NCI-H2107 (cell line): ENCODE results near the gene CHMP4A.

Experiments used
- DNase-seq: peaks from one replicate; lab custom pipeline; 2025; lab: John Stamatoyannopoulos, UW

The CHMP4A gene

DNA sequence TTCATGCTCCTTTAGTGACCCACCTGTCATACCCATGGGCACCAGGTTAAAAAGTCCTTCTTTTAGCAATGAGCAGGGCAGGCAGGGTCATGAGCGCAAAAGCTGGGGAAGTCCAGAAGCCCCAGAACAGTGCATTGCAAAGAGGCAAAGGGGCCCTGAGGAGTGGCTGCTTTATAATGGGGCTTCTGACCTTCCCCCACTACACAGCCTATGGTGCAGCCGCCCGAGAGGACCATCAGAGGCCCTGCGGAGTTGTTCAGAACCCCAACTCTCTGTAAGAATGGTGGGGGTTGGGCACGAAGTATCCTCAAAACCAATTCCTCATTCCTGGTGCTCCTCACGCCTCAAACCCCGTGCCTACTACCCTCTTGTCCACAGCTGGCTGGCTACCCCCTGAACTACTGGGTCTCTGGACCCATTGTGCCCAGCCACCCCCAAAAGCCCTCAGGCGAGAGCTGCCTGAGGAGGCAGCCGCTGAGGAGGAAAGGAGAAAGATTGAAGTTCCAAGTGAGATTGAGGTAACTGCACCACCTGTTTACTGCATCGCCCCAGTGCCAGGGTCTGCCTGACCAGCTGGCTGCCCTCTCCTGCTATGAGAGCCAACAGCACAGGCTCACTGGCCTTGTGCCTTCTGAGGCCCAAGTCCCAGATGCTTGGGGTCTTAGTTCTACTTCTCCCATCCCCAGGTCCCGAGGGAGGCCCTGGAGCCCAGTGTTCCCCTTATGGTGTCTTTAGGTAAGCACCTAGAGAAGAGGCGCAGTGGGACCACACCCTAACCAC, 34.7 kb downstream of the CHMP4A start:
- no peak for DNase-seq

DNA sequence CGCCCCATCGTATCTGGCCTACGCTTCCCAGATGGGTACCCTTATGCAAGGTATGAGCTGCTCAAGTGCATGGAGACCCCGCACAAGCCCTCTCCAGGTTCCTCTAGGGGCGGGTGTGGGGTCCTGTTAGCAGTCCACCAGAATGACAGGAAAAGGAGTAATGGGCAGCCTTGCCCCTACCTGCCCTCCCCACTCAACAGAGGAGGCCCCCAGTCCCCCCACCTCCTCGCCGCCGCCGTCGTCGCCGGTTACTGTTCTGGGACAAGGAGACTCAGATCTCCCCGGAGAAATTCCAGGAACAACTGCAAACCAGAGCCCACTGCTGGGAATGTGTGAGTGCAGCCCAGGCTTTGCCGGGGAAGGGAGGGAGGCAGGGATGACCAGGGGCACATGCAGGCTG, 35.4 kb downstream of the CHMP4A start:
- DNase-seq, result no peak

DNA sequence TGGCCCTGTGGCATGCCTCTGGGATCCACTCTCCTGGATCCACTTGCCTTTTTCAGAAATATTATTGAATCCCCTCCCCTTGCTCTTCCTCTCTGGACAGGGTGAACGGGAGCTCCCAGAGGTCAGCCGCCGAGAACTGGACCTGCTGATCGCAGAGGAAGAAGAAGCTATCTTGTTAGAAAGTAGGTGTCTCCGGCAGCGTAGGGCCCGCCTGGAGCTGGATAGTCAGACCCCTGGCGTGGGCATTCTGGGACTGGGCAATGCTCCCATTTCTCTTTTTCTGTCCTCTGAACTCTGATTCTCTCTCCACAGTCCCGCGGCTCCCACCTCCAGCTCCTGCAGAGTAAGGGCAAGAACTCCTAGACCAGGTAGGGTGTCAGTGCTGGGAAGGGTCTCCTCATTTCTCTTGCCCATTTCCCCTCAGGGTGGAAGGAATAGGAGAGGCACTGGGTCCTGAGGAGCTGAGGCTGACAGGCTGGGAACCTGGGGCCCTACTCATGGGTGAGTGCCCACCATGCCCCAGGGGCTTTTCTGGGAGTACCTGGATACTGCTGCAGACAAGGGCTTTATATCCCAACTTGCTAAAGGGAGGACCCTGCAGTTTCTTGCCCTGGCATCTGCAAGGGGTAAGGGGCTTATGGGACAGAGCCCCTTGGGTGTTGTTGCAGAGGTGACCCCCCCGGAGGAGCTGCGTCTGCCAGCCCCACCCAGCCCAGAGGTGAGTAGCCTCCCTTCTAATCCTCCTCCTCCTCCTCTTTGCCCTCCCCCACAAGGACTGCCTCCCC, 36.1 kb downstream of the CHMP4A start:
- DNase-seq, result no peak

DNA sequence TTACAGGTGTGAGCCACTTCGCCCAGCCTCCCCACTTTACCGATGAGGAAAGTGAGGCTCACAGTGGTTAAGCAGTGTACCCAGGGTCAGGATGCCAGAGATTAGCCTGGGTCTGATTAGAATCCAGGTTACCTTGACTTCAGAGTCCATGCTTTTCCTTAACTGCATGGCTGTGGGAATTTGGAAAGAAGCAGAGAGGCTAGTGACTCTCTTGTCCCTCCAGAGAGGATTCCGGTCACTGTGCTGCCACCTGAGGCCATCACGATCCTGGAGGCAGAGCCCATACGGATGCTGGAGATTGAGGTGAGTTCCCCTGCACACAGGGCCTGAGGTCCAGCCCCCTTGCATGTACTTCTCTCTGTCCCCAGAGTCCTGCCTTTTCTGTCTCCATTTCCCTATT, 36.7 kb downstream of the CHMP4A start:
- DNase-seq, result no peak

DNA sequence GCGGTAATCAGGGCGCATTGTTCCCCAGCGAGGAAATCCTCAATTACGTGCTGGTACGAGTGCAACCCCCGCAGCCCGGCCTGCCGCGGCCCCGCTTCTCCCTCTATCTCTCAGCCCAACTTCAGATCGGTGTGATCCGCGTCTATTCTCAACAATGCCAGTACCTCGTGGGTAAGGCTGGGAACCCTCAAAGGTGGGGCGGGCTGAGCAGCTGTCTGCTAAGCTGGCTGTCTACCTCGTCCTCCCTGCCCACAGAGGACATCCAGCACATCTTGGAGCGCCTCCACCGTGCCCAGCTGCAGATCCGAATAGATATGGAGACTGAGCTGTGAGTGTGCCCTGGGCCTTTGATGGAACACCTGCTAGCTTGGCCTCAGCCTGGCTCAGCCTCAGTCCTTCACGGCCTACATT, 40.4 kb downstream of the CHMP4A start:
- DNase-seq, result no peak

DNA sequence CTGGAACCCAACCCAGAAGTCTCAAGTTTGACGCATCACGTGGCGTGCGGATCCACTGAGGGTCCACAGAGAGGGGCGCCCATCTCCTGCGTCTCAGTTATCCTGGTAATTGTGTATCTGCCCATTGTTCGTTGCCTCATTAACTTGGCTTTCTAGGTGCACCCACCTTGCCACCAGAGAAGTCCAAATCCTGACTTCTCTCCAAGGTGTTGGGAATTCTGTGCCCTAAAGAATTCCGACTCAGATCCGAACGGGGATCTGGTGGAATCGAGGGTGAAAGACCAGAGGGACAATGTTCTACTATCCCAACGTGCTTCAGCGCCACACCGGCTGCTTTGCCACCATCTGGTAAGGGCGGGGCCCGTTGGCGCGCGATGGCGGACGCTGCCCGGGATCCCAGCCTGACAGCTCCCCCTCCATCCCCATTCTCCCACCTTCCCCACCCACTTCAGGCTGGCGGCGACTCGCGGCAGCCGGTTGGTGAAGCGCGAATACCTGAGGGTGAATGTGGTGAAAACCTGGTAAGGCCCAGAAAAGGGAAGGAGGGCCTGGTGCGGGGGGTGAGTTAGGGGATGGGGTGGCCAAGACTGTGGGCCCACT, 40.9 kb downstream of the CHMP4A start:
- no peak for DNase-seq

GRCh38 chr14:24171422-24172260, 41.6 kb downstream of the CHMP4A start, which contains the start of gene REC8:
TSS of gene REC8 (plus strand) at chr14:24172080. CDS start at chr14:24172553, 473 bp downstream.
- DNase-seq, result peak; percentile 100

- no peak for DNase-seq
Observed at GRCh38 chr14:24167469-24168114, 45.7 kb downstream of the CHMP4A start.

GRCh38 chr14:24165785-24166184, 47.5 kb downstream of the CHMP4A start:
- DNase-seq, result no peak

DNA sequence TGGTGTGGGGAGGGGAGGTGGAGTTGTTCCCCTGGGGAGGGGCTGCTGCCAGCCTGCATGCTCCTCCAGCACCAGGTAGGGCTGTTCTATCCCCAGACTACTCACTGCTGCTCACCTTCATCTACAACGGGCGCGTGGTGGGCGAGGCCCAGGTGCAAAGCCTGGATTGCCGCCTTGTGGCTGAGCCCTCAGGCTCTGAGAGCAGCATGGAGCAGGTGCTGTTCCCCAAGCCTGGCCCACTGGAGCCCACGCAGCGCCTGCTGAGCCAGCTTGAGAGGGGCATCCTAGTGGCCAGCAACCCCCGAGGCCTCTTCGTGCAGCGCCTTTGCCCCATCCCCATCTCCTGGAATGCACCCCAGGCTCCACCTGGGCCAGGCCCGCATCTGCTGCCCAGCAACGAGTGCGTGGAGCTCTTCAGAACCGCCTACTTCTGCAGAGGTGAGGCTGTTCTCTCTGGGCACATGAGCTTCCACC, 48.7 kb downstream of the CHMP4A start:
- DNase-seq, result no peak

GRCh38 chr14:24162093-24162492, 51.2 kb downstream of the CHMP4A start:
- no peak for DNase-seq

DNA sequence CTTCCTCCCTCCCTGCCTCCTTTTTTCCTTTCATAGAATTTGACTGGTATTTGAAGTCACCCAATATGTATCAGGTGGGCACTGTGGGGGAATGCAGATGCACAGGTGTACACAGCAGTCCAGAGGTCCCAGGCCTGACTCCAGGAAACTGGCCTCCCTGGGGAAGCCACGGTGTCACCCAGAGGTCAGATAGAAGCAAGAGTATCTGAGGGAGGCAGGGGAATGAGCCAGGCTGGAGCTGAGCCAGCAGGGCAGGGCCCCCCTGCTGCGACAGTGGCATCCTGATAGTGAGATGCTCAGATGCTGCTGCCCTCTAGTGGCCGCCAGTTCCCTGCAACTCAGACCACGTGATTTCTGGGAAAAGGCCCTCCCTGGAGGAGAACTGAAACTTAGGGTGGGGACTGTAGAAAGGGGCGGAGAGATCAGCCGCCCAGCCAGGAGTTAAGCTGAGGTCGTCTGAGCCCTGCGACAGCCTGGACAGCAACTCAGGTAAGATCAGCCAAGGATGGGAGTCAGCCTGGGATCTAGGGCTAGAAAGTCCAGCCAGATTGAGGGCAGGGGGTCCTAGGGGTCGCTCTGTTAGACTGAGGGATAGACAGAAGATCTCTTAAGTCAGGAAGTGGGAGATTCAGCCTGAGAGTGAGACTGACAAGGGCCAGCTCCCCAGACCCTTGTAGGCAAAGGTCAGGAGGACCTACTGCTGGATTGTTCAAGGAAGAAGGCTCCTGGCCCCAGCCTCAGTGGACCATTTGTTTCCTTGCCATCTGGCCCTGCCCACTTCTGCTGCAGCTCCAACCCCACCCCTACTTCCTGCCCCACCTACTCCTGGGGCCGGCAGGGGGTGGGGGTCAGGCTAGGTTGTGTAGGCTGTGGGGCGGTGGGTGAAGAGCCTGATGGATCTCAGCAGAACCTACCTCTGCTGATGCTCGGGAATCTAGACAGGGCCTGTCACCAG, 52.2 kb downstream of the CHMP4A start, which contains the start of gene IRF9:
TSS of gene IRF9 (plus strand) at position 416 of the 955 bp plus-strand sequence. CDS start 880 bp downstream, outside the sequence.
- peak; percentile 99 for DNase-seq

DNA sequence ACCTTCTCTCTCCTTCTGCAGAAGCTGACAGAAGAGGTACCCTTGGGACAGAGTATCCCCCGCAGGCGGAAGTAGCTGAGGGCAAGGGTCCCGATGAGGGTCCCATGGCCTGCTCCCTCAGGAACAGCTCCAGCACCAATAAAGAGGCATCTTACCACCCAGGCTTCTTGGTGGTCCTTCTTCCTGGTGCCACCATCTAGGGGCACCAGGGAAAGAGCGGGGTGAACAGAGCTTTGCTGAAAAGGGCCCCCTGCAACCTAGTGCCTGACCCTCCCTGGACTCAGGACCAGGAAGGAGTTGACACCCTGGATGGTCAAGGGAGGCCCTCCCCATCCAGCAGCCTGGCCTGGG, 52.8 kb downstream of the CHMP4A start:
- no peak for DNase-seq

DNA sequence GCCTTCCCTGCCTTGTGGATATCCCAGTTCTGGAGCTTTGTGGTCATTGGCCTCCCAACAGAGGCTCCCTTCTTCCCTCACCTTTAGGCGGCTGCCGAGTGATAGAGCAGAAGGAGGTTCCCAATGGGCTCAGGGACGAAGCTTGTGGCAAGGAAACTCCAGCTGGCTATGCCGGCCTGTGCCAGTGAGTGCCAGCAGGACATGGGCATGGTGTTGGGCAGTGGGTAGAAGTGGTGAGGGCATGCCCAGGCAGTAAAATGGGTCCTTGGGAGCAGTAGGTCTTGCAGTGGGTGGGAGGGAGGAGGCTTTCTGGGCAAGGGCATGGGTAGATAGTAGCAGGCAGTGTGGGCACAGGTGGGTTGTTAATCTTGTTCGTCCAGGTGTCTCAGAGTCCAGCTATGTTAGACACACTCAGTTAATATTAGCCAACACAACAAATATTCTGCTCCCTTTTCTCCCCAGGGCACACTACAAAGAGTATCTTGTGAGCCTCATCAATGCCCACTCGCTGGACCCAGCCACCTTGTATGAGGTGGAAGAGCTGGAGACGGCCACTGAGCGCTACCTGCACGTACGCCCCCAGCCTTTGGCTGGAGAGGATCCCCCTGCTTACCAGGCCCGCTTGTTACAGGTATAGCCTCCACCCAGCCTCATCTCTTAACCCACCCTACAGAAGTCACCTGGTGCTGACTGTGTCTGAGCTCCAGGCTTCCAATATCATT, 53.4 kb downstream of the CHMP4A start:
- no peak for DNase-seq
